Smooth muscle cell (in vitro differentiated cells): ENCODE results near the gene POU2F2. TPM values are rescaled to one million over a fixed set of nuclear protein-coding genes. Genes with fewer than 3 reads are reported as not detected.

Experiments used
- DNase-seq: peaks from one replicate; lab custom pipeline; 2025; ENCODE audit not compliant: unreplicated experiment; lab: John Stamatoyannopoulos, UW
- H2AFZ ChIP-seq: fragments of 200-600 bp; sonication (generic); 2 replicates; pipeline ENCODE4 v1.6.0; 2016; ENCODE audit warnings: antibody characterized with exemption, low read depth, mild to moderate bottlenecking
- H3F3A ChIP-seq: fragments of 200-600 bp; sonication (generic); 2 replicates; pipeline ENCODE4 v1.6.0; 2017; ENCODE audit warnings: antibody characterized with exemption, low read depth
- H3K27ac ChIP-seq: fragments of 200-600 bp; sonication (generic); 2 replicates; pipeline ENCODE4 v1.5.1; 2016; ENCODE audit warnings: low read depth, mild to moderate bottlenecking
- H3K27me3 ChIP-seq: fragments of 200-600 bp; sonication (generic); 2 replicates; pipeline ENCODE4 v1.6.1; 2016; ENCODE audit warnings: low read depth, mild to moderate bottlenecking
- H3K36me3 ChIP-seq: fragments of 200-600 bp; sonication (generic); 2 replicates; pipeline ENCODE4 v1.5.1; 2016; ENCODE audit warnings: low read depth
- H3K4me1 ChIP-seq: fragments of 200-600 bp; sonication (generic); 2 replicates; pipeline ENCODE4 v1.5.1; 2016; ENCODE audit warnings: low read depth
- H3K4me2 ChIP-seq: fragments of 200-600 bp; sonication (generic); 2 replicates; pipeline ENCODE4 v1.6.0; 2016; ENCODE audit warnings: mild to moderate bottlenecking
- H3K4me3 ChIP-seq: fragments of 200-600 bp; sonication (generic); 2 replicates; pipeline ENCODE4 v1.5.1; 2016; ENCODE audit warnings: mild to moderate bottlenecking
- H3K79me2 ChIP-seq: fragments of 200-600 bp; sonication (generic); 2 replicates; pipeline ENCODE4 v1.6.0; 2016; ENCODE audit warnings: low read depth, mild to moderate bottlenecking
- H3K9ac ChIP-seq: fragments of 200-600 bp; sonication (generic); 2 replicates; pipeline ENCODE4 v1.6.0; 2016; ENCODE audit warnings: low read depth
- H3K9me3 ChIP-seq: fragments of 200-600 bp; sonication (generic); replicated peaks from 2 replicates; pipeline ENCODE4 v1.5.1; 2016; ENCODE audit warnings: low read depth
- H4K20me1 ChIP-seq: fragments of 200-600 bp; sonication (generic); 2 replicates; pipeline ENCODE4 v1.6.0; 2016; ENCODE audit warnings: low read depth
- CTCF ChIP-seq: fragments of 200-600 bp; sonication (generic); IDR thresholded peaks from 2 replicates; pipeline ENCODE4 v1.5.1; 2017; ENCODE audit warnings: borderline replicate concordance, mild to moderate bottlenecking, antibody characterized with exemption; ENCODE audit not compliant: insufficient read depth, poor library complexity, severe bottlenecking
- WGBS: methylation state at CpG from one replicate; pipeline ENCODE4 v1.1.7; 2016; ENCODE audit warnings: low lambda C conversion rate; 5-methylcytosine and 5-hydroxymethylcytosine counted together
- polyA plus RNA-seq: library from polyadenylated mRNA; unstranded; fragments of >200 nt; fragmentation: Nextera tagmentation; extraction: Ambion mirVana; gene quantifications from 2 replicates; pipeline ENCODE4 v1.2.1, GENCODE V29; 2016
- total RNA-seq: library from RNA; depleted of rRNA; stranded (reverse); fragments of >200 nt; gene quantifications from 2 replicates; pipeline ENCODE4 v1.2.3, GENCODE V29; 2014

Gene POU2F2
- total RNA-seq = 0.58 and 0.99 TPM in 2 replicates
- polyA plus RNA-seq = 6.3 and 8.6 TPM in 2 replicates

DNA sequence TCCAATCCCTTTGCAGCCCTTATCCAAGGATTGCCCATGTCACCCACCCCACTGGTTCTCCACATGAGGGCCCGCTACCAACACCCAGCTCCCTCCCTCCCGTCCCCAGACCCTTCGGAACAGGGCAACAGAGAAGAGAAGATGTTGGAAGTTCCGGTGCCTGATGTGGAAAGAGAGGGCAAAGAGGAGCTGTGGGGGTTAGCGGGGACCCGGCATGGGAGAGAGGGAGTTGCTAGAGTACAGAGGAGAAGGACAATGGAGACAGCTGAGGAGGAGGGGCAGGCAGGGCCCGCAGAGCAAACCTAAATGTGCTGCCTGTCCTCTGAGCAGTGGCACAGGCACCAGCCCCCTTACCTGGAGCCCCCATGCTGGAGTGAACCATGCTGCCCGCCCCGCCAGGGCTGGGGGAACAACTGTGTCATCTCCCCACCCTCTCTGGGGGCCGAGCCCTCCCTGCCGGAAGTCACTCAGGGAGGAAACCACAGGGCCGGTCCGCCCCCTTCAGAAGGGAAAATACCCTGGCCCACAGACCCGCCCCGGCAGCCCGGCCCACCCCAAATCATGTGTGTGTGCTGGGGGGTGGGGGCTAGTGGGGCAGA is at the start of gene POU2F2:
Gene POU2F2 (minus strand): TSS at position 417 of the 599 bp plus-strand sequence. CDS start 35 bp downstream, at position 382.
- Histone ChIP-seq H3K4me3 (peak within 1 kb of the TSS; percentile 35), H3K9ac (no peak within 1 kb of the TSS), H3K4me1 (peaks cover 6% of the 10 kb centered on the region), H3K36me3 (no peaks in the 10 kb centered on the region), H2AFZ (no peak within 1 kb of the TSS), H3K27ac (no peak within 1 kb of the TSS), H3K27me3 (peaks cover 5% of the 10 kb centered on the region), H3K4me2 (peak within 1 kb of the TSS; percentile 88), H3K9me3 (no peaks in the 10 kb centered on the region), H3K79me2 (no peaks in the 10 kb centered on the region), H4K20me1 (no peaks in the 10 kb centered on the region), H3F3A (no peaks in the 10 kb centered on the region)
- TF ChIP-seq CTCF = no peak
- 10% methylated on average over 13 of the region's 16 CpGs for WGBS
- DNase-seq = no peak

GRCh38 chr19:42178791-42179674 is 46.8 kb upstream of the POU2F2 start:
- H3K9me3 ChIP-seq = no peaks in the 10 kb centered on the region
- H3K4me1 ChIP-seq = no peaks in the 10 kb centered on the region
- H3K9ac ChIP-seq = no peak overlapping the region
- no peaks in the 10 kb centered on the region for H3F3A ChIP-seq
- no peak overlapping the region for H3K27ac ChIP-seq
- DNase-seq = no peak
- peak; percentile 39 for TF ChIP-seq CTCF
- H3K79me2 ChIP-seq = no peaks in the 10 kb centered on the region
- no peak overlapping the region for H3K4me2 ChIP-seq
- 52% methylated on average over 5 of the region's 13 CpGs for WGBS
- H3K27me3 ChIP-seq = peaks cover 79% of the 10 kb centered on the region
- H4K20me1 ChIP-seq = no peaks in the 10 kb centered on the region
- H3K36me3 ChIP-seq = no peaks in the 10 kb centered on the region
- no peak overlapping the region for H2AFZ ChIP-seq
- H3K4me3 ChIP-seq = no peak overlapping the region

- Histone ChIP-seq H3K4me3 (no peak overlapping the region), H3K4me1 (no peaks in the 10 kb centered on the region), H3K27ac (no peak overlapping the region), H2AFZ (no peak overlapping the region), H3K9me3 (no peaks in the 10 kb centered on the region), H3K36me3 (no peaks in the 10 kb centered on the region), H3F3A (no peaks in the 10 kb centered on the region), H3K27me3 (peaks cover 82% of the 10 kb centered on the region), H3K9ac (no peak overlapping the region), H3K4me2 (no peak overlapping the region), H3K79me2 (no peaks in the 10 kb centered on the region), H4K20me1 (no peaks in the 10 kb centered on the region)
- 61% methylated on average over 3 of the region's 3 CpGs for WGBS
- no peak for TF ChIP-seq CTCF
- no peak for DNase-seq
These were observed 45.4 kb upstream of the POU2F2 start for GRCh38 chr19:42177686-42178019.
